Mucosa of descending colon (tissue), 3 donors: ENCODE data around the gene SOX8. TPM values are rescaled to one million over a fixed set of nuclear protein-coding genes. Genes with fewer than 3 reads are reported as not detected.

ENCODE experiments used
- ATAC-seq: fragments of 200-7000 bp; cut with Tn5 transposase; one replicate; pipeline ENCODE4 v1.9.1; 2020; ENCODE audit warnings: mild to moderate bottlenecking, moderate library complexity
- DNase-seq, 3 donors: peaks; one replicate each; pipeline ENCODE4 v3.0.0-alpha.2; 2020
- H3K36me3 ChIP-seq: fragments of 200-600 bp; one replicate; pipeline ENCODE4 v1.8.0; 2021; ENCODE audit warnings: low read depth, mild to moderate bottlenecking
- H3K4me1 ChIP-seq: fragments of 200-600 bp; one replicate; pipeline ENCODE4 v1.8.0; 2021; ENCODE audit warnings: low read depth, mild to moderate bottlenecking
- H3K4me3 ChIP-seq: fragments of 200-600 bp; one replicate; pipeline ENCODE4 v1.8.0; 2021; ENCODE audit warnings: mild to moderate bottlenecking
- H3K9me3 ChIP-seq: fragments of 200-600 bp; one replicate; pipeline ENCODE4 v1.8.0; 2021; ENCODE audit warnings: mild to moderate bottlenecking
- intact Hi-C, 2 donors: fragments of 100-400 bp; cut with DNase I in 1 of 2; cut with micrococcal nuclease in 1 of 2; formaldehyde crosslinking; loops; one replicate each; pipeline versions ENCODE4 v1.11.0 to v1.11.1; 2022; cut with DNase I, micrococcal nuclease
- total RNA-seq, 3 donors: library from RNA; stranded (reverse); fragmentation: NEBNext Ultra II Directional in 2 of 3; extraction: Animal tissue kit (Norgen Biotek cat#: 25700) in 2 of 3; gene quantifications; one replicate each; pipeline versions ENCODE4 v1.2.1 to v1.2.4, GENCODE V29; 2021 to 2023
- TF ChIP-seq, protein P1 (sequence below): fragments of 200-600 bp; IDR thresholded peaks from one replicate; pipeline ENCODE4 v1.8.0; 2022; ENCODE audit warnings: antibody characterized with exemption, mild to moderate bottlenecking
- donor health status: DM: no; HTN: no; CAD: no; lungs with moderate emphysema.
- donor health status: DM: no; HTN: no; CAD: no.
- donor health status: DM: no; HTN: yes; CAD: no.

The SOX8 gene
- total RNA-seq, 3 donors from 2014 or later, result 0.67 to 3.1 (median 0.75) TPM

DNA sequence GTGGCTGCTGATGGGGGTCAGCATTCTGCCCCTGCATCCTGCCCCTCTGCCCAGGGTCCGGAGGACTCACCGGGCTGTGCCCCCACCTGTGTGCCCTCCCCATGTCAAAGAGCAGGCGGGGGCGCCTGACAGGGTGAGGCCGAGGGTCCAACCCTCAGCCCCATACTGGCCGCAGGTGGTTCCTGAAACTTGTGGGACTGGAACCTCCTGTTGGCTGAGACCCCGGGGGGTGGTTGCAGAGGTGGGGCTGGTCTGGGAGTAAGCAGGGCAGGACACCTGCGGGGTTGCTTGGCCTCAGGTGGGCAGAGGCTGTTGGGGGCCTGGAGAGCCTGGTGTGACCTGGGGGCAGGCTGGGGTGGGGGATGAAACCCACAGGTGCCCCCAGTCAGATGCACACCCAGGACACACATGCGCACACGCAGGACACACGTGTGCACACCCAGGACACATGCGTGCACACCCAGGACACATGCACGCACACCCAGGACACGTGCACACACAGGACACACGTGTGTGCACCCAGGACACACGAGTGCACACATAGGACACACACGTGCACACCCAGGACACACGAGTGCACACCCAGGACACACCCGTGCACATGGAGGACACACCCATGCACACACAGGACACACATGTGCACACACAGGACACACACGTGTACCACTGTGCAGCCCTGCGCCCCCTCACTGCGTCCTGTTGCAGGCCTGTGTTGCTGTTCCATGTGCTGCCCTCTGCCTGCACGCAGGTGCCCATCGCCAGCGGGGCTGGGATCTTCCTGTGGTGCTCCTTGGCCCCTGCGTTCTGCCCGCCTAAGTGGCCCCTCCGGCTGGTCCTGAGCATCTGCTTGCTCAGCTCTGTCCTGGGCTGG is 31.4 kb downstream of the SOX8 start:
- intact Hi-C loops, result no loop called here
- H3K9me3 ChIP-seq, result no peaks in the 10 kb centered on the region
- H3K4me1 ChIP-seq, result no peaks in the 10 kb centered on the region
- TF ChIP-seq, protein P1, sequence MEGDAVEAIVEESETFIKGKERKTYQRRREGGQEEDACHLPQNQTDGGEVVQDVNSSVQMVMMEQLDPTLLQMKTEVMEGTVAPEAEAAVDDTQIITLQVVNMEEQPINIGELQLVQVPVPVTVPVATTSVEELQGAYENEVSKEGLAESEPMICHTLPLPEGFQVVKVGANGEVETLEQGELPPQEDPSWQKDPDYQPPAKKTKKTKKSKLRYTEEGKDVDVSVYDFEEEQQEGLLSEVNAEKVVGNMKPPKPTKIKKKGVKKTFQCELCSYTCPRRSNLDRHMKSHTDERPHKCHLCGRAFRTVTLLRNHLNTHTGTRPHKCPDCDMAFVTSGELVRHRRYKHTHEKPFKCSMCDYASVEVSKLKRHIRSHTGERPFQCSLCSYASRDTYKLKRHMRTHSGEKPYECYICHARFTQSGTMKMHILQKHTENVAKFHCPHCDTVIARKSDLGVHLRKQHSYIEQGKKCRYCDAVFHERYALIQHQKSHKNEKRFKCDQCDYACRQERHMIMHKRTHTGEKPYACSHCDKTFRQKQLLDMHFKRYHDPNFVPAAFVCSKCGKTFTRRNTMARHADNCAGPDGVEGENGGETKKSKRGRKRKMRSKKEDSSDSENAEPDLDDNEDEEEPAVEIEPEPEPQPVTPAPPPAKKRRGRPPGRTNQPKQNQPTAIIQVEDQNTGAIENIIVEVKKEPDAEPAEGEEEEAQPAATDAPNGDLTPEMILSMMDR, result no peak
- no peaks in the 10 kb centered on the region for H3K36me3 ChIP-seq
- ATAC-seq, result no peak
- DNase-seq, result no peak
- H3K4me3 ChIP-seq, result no peak overlapping the region

DNA sequence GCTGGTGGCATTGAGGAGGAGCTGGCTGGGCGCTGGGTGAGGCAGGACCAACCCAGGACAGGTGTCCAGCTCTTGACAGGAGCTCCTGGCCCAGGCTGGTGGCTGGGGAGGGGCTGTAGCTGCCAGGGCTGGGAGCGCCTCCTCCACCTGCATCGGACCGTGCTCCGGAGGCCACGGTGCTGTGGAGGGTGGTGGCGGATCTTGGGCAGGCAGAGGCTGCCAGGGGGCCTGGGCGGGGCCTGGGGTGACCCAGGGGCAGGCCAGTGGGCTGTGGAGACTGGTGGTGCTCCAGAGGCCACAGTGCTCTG is 32.0 kb downstream of the SOX8 start:
- intact Hi-C loops, result no loop called here
- Histone ChIP-seq H3K4me1 (no peaks in the 10 kb centered on the region), H3K4me3 (no peak overlapping the region), H3K9me3 (no peaks in the 10 kb centered on the region), H3K36me3 (no peaks in the 10 kb centered on the region)
- DNase-seq (no peak), ATAC-seq (peak; percentile 7)
- TF ChIP-seq, protein P1, result no peak

DNA sequence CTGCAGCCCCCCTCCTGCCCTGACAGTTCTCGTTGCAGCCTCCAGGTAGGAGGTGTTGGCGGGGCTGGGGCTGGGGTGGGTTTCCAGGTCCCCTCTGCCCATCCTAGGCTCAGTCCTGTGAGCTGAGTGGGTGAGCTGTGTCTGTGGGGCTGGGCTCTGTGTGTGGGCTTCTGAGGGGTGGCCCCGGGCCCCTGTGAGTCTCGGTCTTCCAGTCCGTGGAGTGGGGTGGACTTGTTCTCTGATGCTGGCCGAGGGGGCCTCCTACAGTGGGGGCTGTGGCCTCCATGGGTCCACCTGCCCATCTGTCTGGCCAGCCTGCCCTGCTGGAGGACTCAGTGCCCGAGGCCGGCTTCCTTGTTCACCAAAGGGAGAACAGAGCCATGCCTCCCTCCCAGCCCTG is 32.7 kb downstream of the SOX8 start:
- intact Hi-C loops, result no loop called here
- DNase-seq (no peak), ATAC-seq (no peak)
- Histone ChIP-seq H3K4me1 (no peaks in the 10 kb centered on the region), H3K4me3 (no peak overlapping the region), H3K9me3 (no peaks in the 10 kb centered on the region), H3K36me3 (no peaks in the 10 kb centered on the region)
- TF ChIP-seq, protein P1, result no peak

DNA sequence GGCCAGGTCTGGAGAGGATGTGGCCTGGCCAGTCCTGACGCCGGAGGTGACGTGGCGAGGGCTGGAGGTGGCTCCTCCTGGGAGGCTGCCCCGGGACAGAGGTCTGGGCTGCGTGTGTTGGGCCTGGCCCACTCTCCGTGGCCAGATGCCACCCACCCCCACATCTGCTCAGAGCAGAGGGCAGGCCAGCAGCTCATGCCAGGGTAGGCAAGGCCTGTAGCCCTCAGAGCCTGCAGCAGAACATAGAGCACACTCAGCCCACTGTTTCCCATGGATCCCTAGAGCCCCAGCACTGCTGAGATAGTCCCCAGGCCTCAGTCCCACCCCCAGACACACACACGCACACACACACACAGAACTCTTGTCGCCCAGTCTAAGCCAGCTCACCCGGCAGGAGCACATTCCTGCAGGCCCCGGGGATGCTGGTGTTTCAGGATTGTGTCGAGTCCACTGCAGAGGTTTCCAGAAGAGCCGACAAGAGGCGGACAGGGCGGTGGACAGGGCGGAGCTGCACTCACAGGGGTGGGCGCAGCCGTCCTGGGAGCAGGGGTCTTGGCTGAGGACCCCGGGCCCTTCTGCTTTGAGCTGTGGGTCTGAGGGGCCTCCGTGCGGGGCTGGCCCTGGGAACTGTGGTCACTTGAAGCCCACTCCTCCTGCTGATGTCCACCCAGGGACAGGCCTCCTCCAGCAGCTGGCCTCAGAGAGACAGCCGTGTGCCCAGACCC is 33.4 kb downstream of the SOX8 start:
- H3K4me1 ChIP-seq, result no peaks in the 10 kb centered on the region
- H3K36me3 ChIP-seq, result no peaks in the 10 kb centered on the region
- no peak for ATAC-seq
- no peaks in the 10 kb centered on the region for H3K9me3 ChIP-seq
- DNase-seq, result no peak
- H3K4me3 ChIP-seq, result no peak overlapping the region
- TF ChIP-seq, protein P1, result no peak
- intact Hi-C loops, result no loop called here

DNA sequence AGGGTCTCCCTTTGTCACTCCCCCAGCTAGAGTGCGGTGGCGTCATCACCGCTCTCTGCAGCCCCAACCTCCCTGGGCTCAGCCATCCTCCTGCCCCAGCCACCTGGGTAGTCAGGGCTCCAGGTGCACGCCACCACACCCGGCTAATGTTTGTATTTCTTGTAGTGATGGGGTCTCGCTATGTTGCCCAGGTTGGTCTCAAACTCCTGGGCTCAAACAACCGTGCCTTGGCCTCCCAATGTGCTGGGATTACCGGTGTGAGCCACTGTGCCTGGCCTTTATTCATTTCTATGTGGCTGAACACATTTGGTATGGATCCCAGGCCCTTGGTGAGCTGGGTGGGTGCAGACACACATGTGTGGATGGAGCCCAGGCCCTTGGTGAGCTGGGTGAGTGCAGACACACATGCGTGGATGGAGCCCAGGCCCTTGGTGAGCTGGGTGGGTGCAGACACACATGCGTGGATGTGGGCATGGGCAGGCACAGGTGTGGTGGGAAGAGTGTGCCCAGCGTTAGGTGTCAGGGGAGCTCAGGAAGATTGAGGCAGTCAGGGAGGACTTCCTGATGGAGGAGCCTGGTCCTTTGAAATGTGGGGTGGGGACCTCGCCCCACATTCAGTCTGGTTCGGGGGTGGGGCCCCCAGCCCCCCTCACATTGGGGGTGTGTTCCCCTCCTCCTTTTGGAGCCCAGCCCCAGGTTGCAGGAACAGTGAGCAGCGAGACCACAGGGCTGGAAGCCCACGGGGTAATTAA is 37.1 kb downstream of the SOX8 start:
- Histone ChIP-seq H3K9me3 (no peaks in the 10 kb centered on the region), H3K4me1 (no peaks in the 10 kb centered on the region), H3K4me3 (no peak overlapping the region), H3K36me3 (no peaks in the 10 kb centered on the region)
- DNase-seq, result no peak
- intact Hi-C loops, result no loop called here
- TF ChIP-seq, protein P1, result no peak
- ATAC-seq, result no peak
